K562 (cell line): ENCODE data around the gene POLR1H. TPM values are rescaled to one million over a fixed set of nuclear protein-coding genes. Genes with fewer than 3 reads are reported as not detected.

ENCODE experiments used
- ATF1 ChIP-seq, 2 experiments: fragments of 450-650 bp in 1 of 2; IDR thresholded peaks; 2 replicates each; pipeline ENCODE4 v1.6.1; 2016; ENCODE audit warnings: missing compliant biosample characterization in 1 of 2, missing genetic modification characterization in 1 of 2
- CBX2 ChIP-seq: fragments of 200-600 bp; sonication (generic); IDR thresholded peaks from one replicate; pipeline ENCODE4 v1.6.1; 2012; ENCODE audit warnings: mild to moderate bottlenecking, low read length, inconsistent platforms; ENCODE audit not compliant: insufficient read depth, poor library complexity, severe bottlenecking
- CHD2 ChIP-seq: IDR thresholded peaks from 2 replicates; pipeline ENCODE4 v1.6.1; 2011; ENCODE audit warnings: low read depth, low read length
- CREM ChIP-seq: IDR thresholded peaks from 2 replicates; pipeline ENCODE4 v1.6.1; 2014; ENCODE audit warnings: antibody characterized with exemption, low read depth
- JUN ChIP-seq, 2 experiments: sonication (generic) in 1 of 2; formaldehyde crosslinking in 1 of 2; IDR thresholded peaks; 2 replicates each; pipeline versions ENCODE4 v1.6.1 to v1.8.0; 2012 to 2022; ENCODE audit warnings: borderline replicate concordance in 2 of 2, mild to moderate bottlenecking in 2 of 2, improper control_type of control experiment in 1 of 2, low read depth in 1 of 2, low read length in 1 of 2, missing genetic modification reagents in 1 of 2
- MITF ChIP-seq: IDR thresholded peaks from 2 replicates; pipeline ENCODE4 v1.6.1; 2014; ENCODE audit warnings: antibody characterized with exemption
- NCOA1 ChIP-seq: fragments of 450-650 bp; IDR thresholded peaks from 2 replicates; pipeline ENCODE4 v1.6.1; 2016; ENCODE audit warnings: low read depth
- NR2F6 ChIP-seq: fragments of 450-650 bp; formaldehyde crosslinking; IDR thresholded peaks from 2 replicates; pipeline ENCODE4 v1.4.0; 2020; ENCODE audit warnings: mild to moderate bottlenecking
- PHB ChIP-seq: fragments of 250-450 bp; sonication (Bioruptor Pico); IDR thresholded peaks from 2 replicates; pipeline ENCODE4 v1.5.0; 2021
- POLR2B ChIP-seq: fragments of 450-650 bp; IDR thresholded peaks from 2 replicates; pipeline ENCODE4 v1.6.1; 2018; ENCODE audit warnings: low read depth; ENCODE audit not compliant: partially characterized antibody
- PREB ChIP-seq: sonication (generic); formaldehyde crosslinking; IDR thresholded peaks from 2 replicates; pipeline ENCODE4 v1.8.1; 2023; ENCODE audit warnings: mild to moderate bottlenecking, missing genetic modification reagents
- PURB ChIP-seq: sonication (generic); formaldehyde crosslinking; IDR thresholded peaks from 2 replicates; pipeline ENCODE4 v1.9.0; 2021; ENCODE audit warnings: low read depth, mild to moderate bottlenecking, missing genetic modification reagents
- RBM17 ChIP-seq: fragments of 200-400 bp; formaldehyde crosslinking; IDR thresholded peaks from 2 replicates; pipeline ENCODE4 v1.6.1; 2017; ENCODE audit warnings: low read depth, mild to moderate bottlenecking, low read length, borderline replicate concordance
- RBM25 ChIP-seq: fragments of 200-400 bp; formaldehyde crosslinking; IDR thresholded peaks from 2 replicates; pipeline ENCODE4 v1.6.1; 2018; ENCODE audit warnings: low read length, low read depth, moderate library complexity; ENCODE audit not compliant: severe bottlenecking
- SAP30 ChIP-seq: fragments of 200-600 bp; sonication (generic); IDR thresholded peaks from 2 replicates; pipeline ENCODE4 v1.6.1; 2012; ENCODE audit warnings: borderline replicate concordance, low read depth, mild to moderate bottlenecking, moderate library complexity, low read length, control low read depth, inconsistent platforms; ENCODE audit not compliant: insufficient read depth, poor library complexity, severe bottlenecking
- TAL1 ChIP-seq: fragments of 450-650 bp; IDR thresholded peaks from 2 replicates; pipeline ENCODE4 v1.6.1; 2016; ENCODE audit warnings: mild to moderate bottlenecking
- UBTF ChIP-seq, 2 experiments: IDR thresholded peaks; 2 replicates each; pipeline ENCODE4 v1.6.1; 2012; ENCODE audit warnings: improper control_type of control experiment in 2 of 2, low read depth in 2 of 2, low read length in 2 of 2, borderline replicate concordance in 1 of 2
- ZBTB17 ChIP-seq: fragments of 450-650 bp; formaldehyde crosslinking; IDR thresholded peaks from 2 replicates; pipeline ENCODE4 v1.4.0; 2020; ENCODE audit warnings: mild to moderate bottlenecking
- ZBTB2 ChIP-seq: fragments of 450-650 bp; IDR thresholded peaks from 2 replicates; pipeline ENCODE4 v1.6.1; 2016; ENCODE audit warnings: antibody characterized with exemption
- ZNF165 ChIP-seq: fragments of 250-450 bp; sonication (Bioruptor Pico); IDR thresholded peaks from 2 replicates; pipeline ENCODE4 v1.4.0; 2020; ENCODE audit warnings: borderline replicate concordance
- ZNF699 ChIP-seq: fragments of 250-450 bp; sonication (Bioruptor Pico); IDR thresholded peaks from 2 replicates; pipeline ENCODE4 v1.8.0; 2021; ENCODE audit warnings: mild to moderate bottlenecking, moderate library complexity; ENCODE audit not compliant: insufficient replicate concordance
- polyA plus RNA-seq, 8 experiments: library from polyadenylated mRNA; depleted of rRNA in 4 of 8; stranded (reverse) in 5 of 8; unstranded in 3 of 8; fragments of >200 nt; fragmentation: Nextera tagmentation in 2 of 8; fragmentation: Illumina TruSeq in 1 of 8; extraction: Ambion mirVana in 2 of 8; extraction: Trizol in 1 of 8; gene quantifications; 2 replicates each; pipeline versions ENCODE4 v1.2.1 to v1.2.3, GENCODE V29; 2011 to 2014; ENCODE audit warnings: inconsistent platforms in 1 of 8, missing spikeins in 1 of 8
- total RNA-seq, 7 experiments: library from RNA; depleted of rRNA in 6 of 7; stranded (reverse); fragments of >200 nt in 6 of 7; fragmentation: Illumina TruSeq in 2 of 7; extraction: Trizol in 2 of 7; gene quantifications; 2 replicates each; pipeline versions ENCODE4 v1.2.1 to v1.2.3, GENCODE V29; 2011 to 2021; ENCODE audit warnings: low replicate concordance in 1 of 7

The POLR1H gene
- total and polyA plus RNA-seq, 9 of the 15 experiments (the other 6 are each of a cell fraction or from before 2014, with no cell fraction given): 92.2 to 333 (median 143) TPM

DNA sequence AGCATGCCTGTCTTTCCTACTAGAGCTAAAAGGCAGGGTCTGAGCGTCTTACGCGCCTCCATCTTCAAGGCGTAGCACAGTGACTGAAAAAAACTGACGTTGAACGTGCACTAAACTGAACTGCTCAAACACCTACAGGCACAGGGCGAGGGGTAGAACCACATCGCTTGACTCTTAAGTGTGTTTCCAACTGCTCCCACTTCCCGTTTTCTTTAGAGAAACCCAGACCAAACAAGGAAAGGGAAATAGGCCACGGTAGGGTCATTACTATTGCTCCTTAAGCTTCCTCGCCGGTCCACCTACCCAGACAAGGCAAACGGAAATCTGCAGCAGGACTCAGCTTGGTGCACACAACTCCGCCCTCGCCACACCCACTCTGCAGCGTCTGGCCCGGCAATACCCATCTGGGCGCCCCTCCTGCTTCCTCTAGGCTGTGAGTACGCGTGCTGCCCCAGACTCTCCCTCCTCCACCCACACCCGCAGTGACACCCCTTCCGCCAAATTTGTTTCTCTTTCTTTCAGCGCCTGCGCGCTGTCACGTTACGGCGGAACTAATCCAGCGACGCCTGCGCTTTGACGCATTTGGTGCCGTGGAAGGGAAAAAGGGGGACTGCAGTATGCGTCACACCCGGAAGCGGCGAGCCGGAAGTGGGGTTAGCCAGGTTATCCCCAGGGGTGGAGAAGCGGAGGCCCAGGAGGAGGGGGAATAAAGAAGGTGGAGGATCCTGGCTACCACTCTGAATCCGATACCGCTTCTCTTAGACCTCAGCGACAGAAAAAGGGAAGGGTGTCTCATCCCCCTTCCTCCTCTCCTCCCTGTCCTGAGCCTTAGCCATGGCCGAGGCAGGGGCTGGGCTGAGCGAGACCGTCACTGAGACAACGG is 5.8 kb downstream of the POLR1H start, which contains the start of gene PPP1R11 (continued):
- TF ChIP-seq UBTF (IDR thresholded peaks at IDR 0.05; ENCODE audit: borderline replicate concordance in 1 of 2, low read depth in 2 of 2, low read length in 2 of 2) (peak; percentile 84 to 88; a peak in 2 of 4 replicates), ZNF165 (peak; percentile 65; the same call in 1 of the 2 replicates), TAL1 (no peak), ZNF699 (CRISPR knock-in tag) (no peak), JUN (IDR thresholded peaks at IDR 0.05; ENCODE audit: borderline replicate concordance, low read depth, low read length) (peak; percentile 84), JUN (CRISPR knock-in tag; IDR thresholded peaks at IDR 0.05; ENCODE audit: borderline replicate concordance) (no peak), ZBTB2 (peak; percentile 96), ATF1 (CRISPR knock-in tag; IDR thresholded peaks at IDR 0.05) (peak; percentile 54), ATF1 (tag; IDR thresholded peaks at IDR 0.05) (peak; percentile 98), PHB (CRISPR knock-in tag) (no peak), RBM25 (no peak), CREM (peak; percentile 96), SAP30 (peak; percentile 58), PURB (CRISPR knock-in tag) (no peak), ZBTB17 (CRISPR knock-in tag) (peak; percentile 54), CHD2 (no peak), RBM17 (no peak), POLR2B (peak; percentile 91), PREB (CRISPR knock-in tag) (no peak), NR2F6 (0 out of 2 replicates have a peak, but pooled peaks have one; percentile 67), CBX2 (no peak), NCOA1 (peak; percentile 98), MITF (no peak)
